Measurements from ENCODE around the gene GPR18. TPM values are rescaled to one million over a fixed set of nuclear protein-coding genes. Genes with fewer than 3 reads are reported as not detected.

The GPR18 gene
- total RNA-seq, 1 experiment from 2014 or later, result not detected

GRCh38 chr13:99221567-99222239 is 36.5 kb downstream of the GPR18 start:
- no peak overlapping the region for H2AFZ ChIP-seq (ENCODE audit: low read depth, low read length, poor library complexity, severe bottlenecking)
- H3K4me3 ChIP-seq (replicated peaks in 1 of 2; ENCODE audit: low read depth in 1 of 2, low read length in 2 of 2), result no peak overlapping the region
- no peak overlapping the region for H3K9ac ChIP-seq (ENCODE audit: low read length)
- TF ChIP-seq ZFX (IDR thresholded peaks at IDR 0.05) (no peak), CBX3 (IDR thresholded peaks at IDR 0.05; ENCODE audit: low read depth) (no peak), POLR2AphosphoS5 (IDR thresholded peaks at IDR 0.05; ENCODE audit: low read depth, low read length) (no peak), FOSL1 (IDR thresholded peaks at IDR 0.05; ENCODE audit: low read depth) (no peak), CTCF (IDR thresholded peaks at IDR 0.05 in 2 of 3, conservative IDR thresholded peaks at IDR 0.05 in 1 of 3; ENCODE audit: borderline replicate concordance in 1 of 3, insufficient read depth in 1 of 3, low read depth in 2 of 3, low read length in 2 of 3) (no peak), ELF1 (IDR thresholded peaks at IDR 0.05; ENCODE audit: borderline replicate concordance, low read depth) (no peak), ZNF274 (IDR thresholded peaks at IDR 0.05; ENCODE audit: low read depth, low read length) (no peak)
- no peaks in the 10 kb centered on the region for H3K9me2 ChIP-seq (ENCODE audit: insufficient read depth)
- peaks cover 99% of the 10 kb centered on the region for H3K79me2 ChIP-seq (ENCODE audit: insufficient read depth, low read length)
- RAD21 ChIA-PET (ENCODE audit: low non-redundant PET in 1 of 2, low total read pairs in 2 of 2, uncharacterized antibody in 2 of 2, unreplicated experiment in 2 of 2), result no interaction called here
- H3K36me3 ChIP-seq (ENCODE audit: control insufficient read depth in 1 of 2, insufficient read depth in 2 of 2, low read length in 2 of 2), result no peaks in the 10 kb centered on the region
- POLR2A ChIA-PET, result no interaction called here
- peaks cover 17% of the 10 kb centered on the region; the same call in 1 of the 2 replicates for H4K20me1 ChIP-seq (ENCODE audit: insufficient read depth)
- no peak overlapping the region for H3K4me2 ChIP-seq (ENCODE audit: low read length)
- ATAC-seq, result no peak
- intact Hi-C loops (cut with micrococcal nuclease), result no loop called here
- no peak for DNase-seq (ENCODE audit: low read depth, low spot score)
- H3K27me3 ChIP-seq (ENCODE audit: insufficient read depth, low read length), result no peaks in the 10 kb centered on the region
- no peaks in the 10 kb centered on the region for H3K4me1 ChIP-seq (ENCODE audit: control insufficient read depth in 1 of 2, insufficient read depth in 2 of 2, low read length in 2 of 2)
- no peaks in the 10 kb centered on the region for H3K9me3 ChIP-seq (ENCODE audit: control insufficient read depth in 1 of 2, insufficient read depth in 1 of 2, low read depth in 1 of 2, low read length in 2 of 2)
- CTCF ChIA-PET, result no interaction called here
- no peak overlapping the region for H3K27ac ChIP-seq (ENCODE audit: low read depth, low read length)
- no TSS peak for BruUV-seq (replicated peaks)
